IPS-11a (cell line): ENCODE results near the gene RIN3.

Source experiments
- H3K4me3 ChIP-seq: one replicate; pipeline ENCODE4 v1.5.1; 2013; ENCODE audit warnings: low read depth, low read length, control low read depth

Gene RIN3

GRCh38 chr14:92486881-92487280 is 26.7 kb upstream of the RIN3 start:
- no peak overlapping the region for H3K4me3 ChIP-seq

- no peak overlapping the region for H3K4me3 ChIP-seq
Measured at GRCh38 chr14:92487513-92488133, 26.0 kb upstream of the RIN3 start.

DNA sequence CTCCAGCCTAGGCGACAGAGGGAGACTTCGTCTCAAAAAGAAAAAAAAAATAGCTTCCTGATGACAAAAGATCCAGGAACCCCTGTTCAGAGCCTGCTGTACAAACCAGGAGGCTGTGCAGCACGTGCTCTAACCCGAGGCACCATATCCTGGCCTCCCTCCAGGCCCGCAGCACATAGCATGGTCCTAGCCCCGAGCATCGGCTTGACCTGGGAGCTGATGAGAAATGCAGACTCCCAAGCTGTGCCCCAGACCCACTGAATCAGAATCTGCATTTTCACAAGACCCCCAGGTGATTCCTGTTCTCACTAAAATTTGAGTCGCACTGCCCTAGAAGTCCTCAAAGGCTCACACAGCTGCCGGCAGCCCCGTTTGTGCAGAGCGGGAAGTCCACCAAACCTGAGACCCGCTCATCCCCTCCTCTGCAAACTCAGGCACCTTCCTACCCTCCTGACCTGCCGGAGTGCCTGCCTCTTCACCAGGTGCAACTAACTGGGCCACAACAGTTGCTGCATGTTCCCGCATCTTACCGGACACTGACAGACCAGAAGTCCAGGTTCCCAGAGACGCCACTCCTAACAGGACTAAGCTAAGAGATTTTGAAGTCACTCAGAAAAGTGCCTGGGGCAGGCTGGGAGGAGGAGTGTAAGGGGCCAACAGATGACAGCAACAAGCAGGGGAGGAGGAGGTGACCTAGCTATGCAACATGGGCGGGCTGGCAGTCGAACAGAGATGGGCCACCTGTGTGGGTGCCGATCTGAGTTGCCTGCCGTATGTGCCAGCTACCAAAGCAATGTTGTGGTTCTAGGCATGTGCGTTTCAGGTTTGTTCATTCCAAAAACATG is 24.0 kb upstream of the RIN3 start:
- H3K4me3 ChIP-seq, result no peak overlapping the region

DNA sequence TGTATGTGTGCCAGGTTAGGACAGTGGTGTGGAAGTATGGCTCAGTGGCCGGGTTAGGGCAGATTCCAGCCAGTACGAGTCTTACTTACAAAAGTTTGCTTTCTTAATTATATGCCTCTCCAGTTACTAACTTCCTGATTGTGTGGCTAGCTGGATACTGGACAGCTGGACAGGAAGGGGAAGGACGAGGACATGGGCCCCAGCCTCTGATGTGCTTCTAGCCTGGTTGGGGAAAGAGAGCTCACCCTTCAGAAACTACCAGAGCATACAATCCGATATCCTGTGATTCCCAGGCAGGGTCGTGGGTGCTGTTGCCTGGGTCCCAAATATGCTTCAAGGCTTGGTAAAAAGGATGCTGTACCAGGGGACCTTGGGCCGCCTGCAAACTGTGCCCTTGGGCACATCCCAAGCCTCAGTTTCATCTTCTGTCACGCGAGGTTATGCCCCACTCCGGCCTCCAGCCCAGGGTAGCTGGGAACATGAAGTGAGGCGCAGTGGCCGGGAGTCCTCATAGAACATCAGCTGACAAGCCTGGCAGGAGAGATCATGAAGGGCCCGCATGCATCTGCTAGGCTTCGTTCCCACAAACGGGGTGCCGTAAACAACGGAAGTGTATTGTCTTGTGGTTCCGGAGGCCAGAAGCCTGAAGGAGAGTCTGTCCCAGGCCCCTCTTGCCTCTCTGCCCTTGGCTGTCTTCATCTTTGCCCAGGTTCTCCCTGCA is 23.2 kb upstream of the RIN3 start:
- H3K4me3 ChIP-seq, result no peak overlapping the region

DNA sequence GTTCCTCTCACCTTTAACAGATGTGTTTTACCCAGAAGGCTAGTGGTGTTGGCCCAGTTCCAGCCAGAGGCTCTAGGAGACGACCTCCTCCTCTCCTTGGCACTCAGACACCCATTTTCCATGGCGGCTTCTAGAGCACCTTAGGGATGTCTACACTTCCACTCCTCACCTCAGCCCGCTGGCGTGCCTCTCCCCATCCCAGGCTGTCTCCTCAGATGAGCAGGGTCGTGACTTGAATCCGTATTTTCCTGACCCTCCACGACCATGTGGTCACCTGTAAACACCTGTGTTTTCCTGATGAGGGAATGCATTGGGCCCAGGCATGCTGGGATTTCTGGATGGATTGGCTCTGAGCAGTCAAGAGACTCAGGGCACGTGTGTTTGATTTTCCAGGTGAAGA is 21.8 kb upstream of the RIN3 start:
- H3K4me3 ChIP-seq, result no peak overlapping the region

GRCh38 chr14:92492258-92492657 is 21.3 kb upstream of the RIN3 start:
- H3K4me3 ChIP-seq, result no peak overlapping the region

- no peak overlapping the region for H3K4me3 ChIP-seq
Measured at GRCh38 chr14:92493024-92493423, 20.6 kb upstream of the RIN3 start.

DNA sequence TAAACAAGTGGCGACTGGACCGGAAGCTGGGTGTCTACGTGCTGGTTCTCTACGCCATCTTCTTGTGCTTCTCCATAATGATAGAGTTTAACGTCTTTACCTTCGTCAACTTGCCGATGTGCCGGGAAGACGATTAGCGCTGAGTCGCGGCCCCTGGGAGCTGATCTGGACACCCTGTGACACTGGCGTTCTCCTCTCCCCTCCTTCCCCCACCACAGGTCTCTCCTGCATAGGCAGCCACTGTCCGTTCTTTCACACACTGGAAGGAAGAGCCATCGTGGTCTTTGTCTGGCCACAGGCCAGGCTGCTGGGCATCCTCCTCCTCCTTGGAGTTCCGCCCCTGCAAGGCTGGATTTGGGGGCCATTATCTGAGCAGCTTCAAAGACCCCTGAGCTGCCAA is 20.1 kb upstream of the RIN3 start:
- no peak overlapping the region for H3K4me3 ChIP-seq

DNA sequence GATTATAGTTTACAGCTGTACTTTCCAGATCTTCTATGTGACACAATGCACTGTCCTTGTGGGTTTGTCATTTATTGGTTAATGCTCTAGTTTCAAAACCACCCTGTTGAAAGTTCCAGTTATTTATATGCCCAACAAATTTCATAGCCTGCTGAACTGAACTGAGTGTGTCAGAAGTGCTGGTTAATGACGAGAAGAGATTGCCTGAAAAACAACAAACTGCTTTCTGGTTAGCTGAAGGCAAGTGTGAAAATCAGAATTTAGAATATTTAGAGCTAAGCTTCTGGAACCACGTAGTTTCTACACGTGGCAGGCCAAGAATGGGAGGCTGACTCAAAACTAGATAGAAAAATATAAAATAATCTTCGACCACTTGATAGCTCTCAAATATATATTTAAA is 19.1 kb upstream of the RIN3 start:
- no peak overlapping the region for H3K4me3 ChIP-seq

- no peak overlapping the region for H3K4me3 ChIP-seq
Measured at GRCh38 chr14:92495027-92495426, 18.6 kb upstream of the RIN3 start.

- H3K4me3 ChIP-seq, result no peak overlapping the region
Measured at GRCh38 chr14:92496191-92496857, 17.3 kb upstream of the RIN3 start.

DNA sequence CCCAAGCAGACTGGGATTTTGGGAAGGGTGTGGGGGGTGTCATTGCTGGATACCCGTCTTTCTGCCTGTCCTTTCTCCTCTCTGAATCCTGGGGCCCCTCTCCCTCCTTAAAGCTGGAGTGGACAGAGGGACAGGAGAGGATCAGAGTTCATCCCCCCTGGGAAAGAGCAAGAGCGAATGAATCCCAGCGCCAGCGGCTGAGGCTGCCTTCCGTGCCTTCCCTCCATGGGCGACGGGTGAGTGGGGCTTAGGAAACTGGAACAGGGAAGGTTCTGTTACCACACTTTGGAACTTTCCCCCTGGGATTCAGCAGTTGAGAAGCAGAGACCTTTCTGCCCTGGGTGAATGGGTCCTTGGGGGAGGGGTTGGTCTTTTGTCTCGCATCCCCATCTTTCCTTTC is 16.2 kb upstream of the RIN3 start:
- no peak overlapping the region for H3K4me3 ChIP-seq

GRCh38 chr14:92499234-92499633 is 14.3 kb upstream of the RIN3 start:
- no peak overlapping the region for H3K4me3 ChIP-seq

DNA sequence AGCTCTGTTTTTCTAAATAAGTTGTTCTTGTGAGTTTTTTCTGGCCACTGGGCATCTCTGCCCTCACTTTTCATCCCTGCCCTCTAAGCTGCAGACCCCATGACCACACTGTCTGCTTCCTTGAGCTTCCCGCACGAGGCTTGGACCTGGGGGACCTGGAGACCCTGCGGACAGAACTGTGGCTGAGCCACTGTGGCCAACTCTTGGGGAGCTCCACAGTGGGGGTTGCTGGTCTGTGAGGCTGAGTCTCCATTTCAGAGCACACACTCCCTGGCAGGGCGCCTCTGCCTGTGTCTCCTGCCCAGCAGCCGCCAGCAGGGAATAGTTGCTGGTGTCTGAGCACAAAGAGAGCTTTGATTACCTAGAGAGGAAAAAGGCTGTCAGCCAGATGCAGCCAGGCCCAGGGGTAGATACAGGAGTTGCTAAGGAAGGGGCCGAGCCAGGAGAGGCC is 13.1 kb upstream of the RIN3 start:
- no peak overlapping the region for H3K4me3 ChIP-seq

- H3K4me3 ChIP-seq, result no peak overlapping the region
Measured at GRCh38 chr14:92501891-92502351, 11.7 kb upstream of the RIN3 start.

GRCh38 chr14:92502541-92503286 is 10.9 kb upstream of the RIN3 start:
- no peak overlapping the region for H3K4me3 ChIP-seq

GRCh38 chr14:92503756-92504491 is 9.7 kb upstream of the RIN3 start:
- no peak overlapping the region for H3K4me3 ChIP-seq

- H3K4me3 ChIP-seq, result no peak overlapping the region
Measured at GRCh38 chr14:92505826-92506225, 7.8 kb upstream of the RIN3 start.

- H3K4me3 ChIP-seq, result no peak overlapping the region
Measured at GRCh38 chr14:92506231-92506630, 7.3 kb upstream of the RIN3 start.
